ENCODE results near the gene CRTC2.
"Not testable (repeated sequence)": the region's sequence is repeated elsewhere in the genome, so short reads cannot be mapped to it uniquely, and the experiment has no call there.

The CRTC2 gene

GRCh38 chr1:153958111-153958960, at the start of gene CRTC2:
CRTC2 (minus strand) TSS chr1:153958612; CDS start chr1:153958497, 115 bp downstream.
- DNase-seq: peak; percentile 100

- no peak for DNase-seq
Observed at GRCh38 chr1:154006136-154006535, 47.7 kb upstream of the CRTC2 start.

DNA sequence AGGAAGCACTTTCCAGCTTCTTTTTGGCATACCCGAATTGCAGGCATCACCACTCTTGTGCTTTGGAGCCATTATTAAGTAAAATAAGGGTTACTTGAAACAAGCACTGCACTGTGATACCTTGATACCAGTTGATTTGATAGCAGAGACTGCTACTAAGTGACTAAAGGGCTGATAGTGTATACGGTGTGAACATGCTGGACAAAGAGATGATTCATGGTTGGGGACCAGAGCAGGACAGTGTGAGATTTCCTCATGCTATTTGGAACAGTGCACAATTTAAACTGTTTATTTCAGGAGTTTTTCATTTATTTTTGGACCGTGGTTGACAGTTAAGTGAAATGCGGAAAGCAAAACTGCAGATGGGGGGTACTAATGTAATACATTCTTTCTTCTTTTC, 42.0 kb upstream of the CRTC2 start:
- no peak for DNase-seq

GRCh38 chr1:153996882-153997281, 38.5 kb upstream of the CRTC2 start:
- DNase-seq: not testable (repeated sequence)

DNA sequence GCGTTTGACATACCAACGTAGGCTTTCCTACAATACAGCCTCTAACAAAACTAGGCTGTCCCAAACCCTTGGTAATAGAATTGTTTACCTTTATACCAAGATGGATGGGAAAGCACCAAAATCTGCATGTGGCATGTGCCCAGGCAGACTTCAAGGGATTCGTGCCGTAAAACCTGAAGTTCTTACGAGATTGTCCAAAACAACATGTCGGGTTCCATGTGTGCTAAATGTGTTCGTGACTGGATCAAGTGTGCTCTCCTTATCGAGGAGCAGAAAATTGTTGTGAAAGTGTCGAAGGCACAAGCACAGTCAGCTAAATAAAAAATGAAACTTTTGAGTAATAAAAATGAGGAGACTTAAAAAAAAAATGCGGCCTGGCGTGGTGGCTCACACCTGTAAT, 37.2 kb upstream of the CRTC2 start:
- DNase-seq: no peak

- DNase-seq: no peak
Observed at GRCh38 chr1:153995202-153995601, 36.8 kb upstream of the CRTC2 start.

GRCh38 chr1:153991806-153992205, 33.4 kb upstream of the CRTC2 start:
- no peak for DNase-seq

GRCh38 chr1:153991151-153991630, 32.8 kb upstream of the CRTC2 start:
- DNase-seq: no peak

GRCh38 chr1:153990468-153991150, 32.2 kb upstream of the CRTC2 start, which contains the start of gene RPS27:
RPS27 (plus strand) TSS chr1:153990762; CDS start chr1:153990797, 35 bp downstream.
- peak; percentile 98 for DNase-seq

GRCh38 chr1:153987621-153988020, 29.2 kb upstream of the CRTC2 start:
- no peak for DNase-seq

DNA sequence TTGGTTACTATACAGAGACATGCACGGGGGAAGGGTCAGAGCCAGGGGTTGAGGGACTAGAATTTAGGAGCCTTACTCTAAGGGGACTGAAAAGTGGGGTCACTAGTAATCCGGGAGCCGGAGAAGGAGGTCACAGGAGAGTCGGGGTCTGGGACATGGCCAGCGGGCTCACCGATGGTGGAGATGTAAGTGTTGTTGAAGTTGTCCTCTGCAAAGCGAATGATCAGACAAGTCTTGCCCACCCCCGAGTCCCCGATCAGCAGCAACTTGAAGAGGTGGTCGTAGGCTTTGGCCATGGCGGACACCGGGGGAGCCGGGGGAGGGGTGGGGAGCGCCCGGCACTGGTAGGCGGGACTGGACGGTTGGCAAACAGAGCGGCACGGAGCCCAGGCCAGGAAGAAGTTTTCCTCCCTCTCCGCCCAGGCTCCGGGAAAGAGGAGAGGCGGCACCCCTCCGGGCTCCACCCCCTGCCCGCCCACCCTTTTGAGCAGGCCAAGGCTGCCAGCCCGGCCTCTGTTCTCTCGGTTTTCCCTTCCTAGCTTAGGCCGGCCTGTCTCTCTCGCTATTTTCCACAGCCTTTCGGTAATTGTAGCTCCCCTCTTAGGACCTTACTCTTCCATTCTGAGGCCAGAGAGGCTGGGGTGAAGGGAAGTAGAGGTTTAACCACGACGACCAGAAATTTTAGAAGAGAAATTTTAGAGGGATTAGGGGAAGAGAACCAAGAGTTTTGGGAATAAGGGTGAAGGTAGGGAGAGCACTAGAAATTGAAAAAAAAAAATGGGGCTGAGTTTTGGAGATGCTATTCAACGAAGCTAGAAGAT, 27.7 kb upstream of the CRTC2 start, which contains the start of gene RAB13:
TSS of gene RAB13 (minus strand) at position 399 of the 821 bp plus-strand sequence. CDS start at position 296, 103 bp downstream.
- no peak for DNase-seq

DNA sequence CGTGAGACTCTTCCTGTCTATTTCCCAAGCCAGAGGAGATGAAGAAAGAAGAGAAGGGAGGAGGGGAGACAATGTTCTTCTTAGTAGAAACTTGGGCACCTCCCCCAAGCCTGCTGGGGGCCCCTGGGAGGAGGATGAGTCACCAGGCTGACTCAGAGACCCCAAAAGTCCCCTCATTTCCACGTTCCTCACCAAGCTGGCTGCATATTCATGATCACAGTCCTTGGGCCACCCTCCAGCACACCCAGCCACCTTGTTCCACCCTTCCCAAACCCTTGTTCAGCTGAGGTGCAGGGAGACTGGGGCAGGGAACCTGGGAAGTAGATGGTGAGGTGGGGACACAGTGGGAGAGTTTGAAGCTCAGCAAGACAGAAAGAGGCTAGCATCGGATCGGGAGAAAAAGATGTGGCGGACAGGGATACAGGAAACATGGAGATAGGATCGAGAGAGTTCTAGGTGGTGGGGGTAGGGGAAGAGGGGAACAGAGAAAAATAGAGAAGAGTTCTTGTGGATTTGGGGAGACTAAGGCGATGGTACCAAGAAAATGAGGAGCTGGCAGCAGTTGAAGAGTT, 27.0 kb upstream of the CRTC2 start:
- no peak for DNase-seq

- no peak for DNase-seq
Observed at GRCh38 chr1:153984123-153984894, 25.9 kb upstream of the CRTC2 start.

- not testable (repeated sequence) for DNase-seq
Observed at GRCh38 chr1:153981735-153982134, 23.3 kb upstream of the CRTC2 start.

- not testable (repeated sequence) for DNase-seq
Observed at GRCh38 chr1:153979091-153979490, 20.7 kb upstream of the CRTC2 start.

DNA sequence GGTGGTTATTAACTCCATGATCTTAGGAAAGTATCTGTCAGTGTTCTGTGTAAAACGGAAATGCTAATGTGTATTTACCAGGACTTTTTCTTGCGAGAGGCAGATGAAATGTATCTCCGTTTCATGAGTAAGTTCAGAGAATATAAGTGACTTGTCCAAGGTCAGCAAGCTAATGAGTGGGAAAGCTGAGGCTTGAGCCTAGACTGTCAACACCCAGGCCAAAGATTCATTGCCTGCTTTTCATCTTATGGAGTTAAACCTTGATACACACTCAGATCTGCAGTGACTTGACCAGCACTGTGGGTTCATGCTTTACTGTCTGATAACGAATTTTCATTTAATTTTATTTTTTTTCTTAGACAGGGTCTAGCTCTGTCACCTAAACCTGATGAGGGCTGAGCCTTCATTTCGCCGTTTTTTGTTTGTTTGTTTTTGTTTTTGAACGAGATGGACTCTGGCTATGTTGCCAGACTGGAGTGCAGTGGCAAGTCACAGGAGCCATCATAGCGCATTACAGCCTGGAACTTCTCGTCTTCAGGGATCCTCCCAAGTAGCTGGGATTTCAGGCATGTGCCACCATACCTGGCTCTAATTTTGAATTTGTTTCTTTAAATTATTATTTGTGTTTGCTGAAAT, 20.0 kb upstream of the CRTC2 start:
- DNase-seq: no peak

GRCh38 chr1:153977250-153978240, 19.1 kb upstream of the CRTC2 start, which contains the start of gene JTB:
JTB (minus strand) TSS chr1:153977674; CDS start chr1:153977252, 422 bp downstream.
- DNase-seq: peak; percentile 87

DNA sequence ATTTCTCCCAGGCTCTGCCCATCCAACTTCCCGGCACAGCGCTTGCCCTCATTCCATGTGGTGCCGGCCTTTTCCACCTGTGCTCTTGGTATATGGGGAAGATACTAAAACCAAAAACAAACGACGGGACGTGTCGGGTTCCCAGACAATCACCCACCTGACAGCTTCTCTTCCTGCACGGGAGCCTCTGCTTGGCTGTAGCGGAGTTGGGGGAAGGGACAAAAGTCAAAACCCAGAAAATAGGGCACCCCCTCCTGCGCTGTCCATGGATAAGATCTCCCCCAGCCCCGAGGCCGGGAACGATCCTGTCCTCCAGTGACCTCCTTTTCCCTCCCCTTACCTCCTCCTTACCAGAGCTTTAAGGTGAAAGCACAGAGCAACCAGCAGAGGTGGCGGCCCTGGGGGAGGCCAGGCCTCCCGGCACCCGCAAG, 18.4 kb upstream of the CRTC2 start:
- DNase-seq: no peak

DNA sequence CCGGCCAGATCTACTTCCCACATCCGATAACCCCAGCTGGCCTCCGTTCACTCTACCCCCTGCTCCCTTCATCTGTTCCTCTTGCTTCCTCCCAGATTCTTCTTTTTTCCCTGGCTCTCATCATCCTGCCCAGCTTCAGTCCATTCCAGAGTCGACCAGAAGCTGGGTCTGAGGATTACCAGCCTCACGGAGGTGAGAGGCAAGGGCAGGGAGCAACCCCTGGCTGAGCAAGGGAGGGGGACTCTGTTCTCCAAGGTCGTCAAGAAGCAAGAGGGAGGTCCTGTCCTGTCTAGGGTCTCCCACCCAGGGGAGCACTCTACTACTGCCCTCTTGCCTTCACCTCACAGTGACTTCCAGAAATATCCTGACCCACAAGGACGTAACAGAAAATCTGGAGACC, 15.1 kb upstream of the CRTC2 start:
- DNase-seq: no peak

DNA sequence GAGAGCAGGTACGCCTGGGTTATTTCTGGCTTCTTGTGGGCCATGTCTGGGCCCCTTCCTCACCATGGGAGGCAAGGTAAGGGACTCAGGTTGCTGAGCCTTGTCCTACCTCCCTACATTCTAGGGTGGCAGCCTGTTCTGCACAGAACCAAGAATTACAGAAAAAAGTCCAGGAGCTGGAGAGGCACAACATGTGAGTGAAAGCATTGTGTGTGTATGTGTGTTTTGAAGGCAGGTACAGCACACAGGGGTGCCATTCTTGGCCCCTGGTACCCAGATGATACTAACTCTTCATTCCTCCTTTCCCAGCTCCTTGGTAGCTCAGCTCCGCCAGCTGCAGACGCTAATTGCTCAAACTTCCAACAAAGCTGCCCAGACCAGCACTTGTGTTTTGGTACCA, 14.7 kb upstream of the CRTC2 start:
- no peak for DNase-seq
